CD4-positive, alpha-beta T cell treated with Interleukin-17A for 1 hour (primary cell): Measurements from ENCODE around the gene FAM217B.
"Not testable (repeated sequence)": the region's sequence is repeated elsewhere in the genome, so short reads cannot be mapped to it uniquely, and the experiment has no call there.

Source experiments
- DNase-seq: peaks from one replicate; pipeline ENCODE4 v3.0.0-alpha.2; 2020

Gene FAM217B

DNA sequence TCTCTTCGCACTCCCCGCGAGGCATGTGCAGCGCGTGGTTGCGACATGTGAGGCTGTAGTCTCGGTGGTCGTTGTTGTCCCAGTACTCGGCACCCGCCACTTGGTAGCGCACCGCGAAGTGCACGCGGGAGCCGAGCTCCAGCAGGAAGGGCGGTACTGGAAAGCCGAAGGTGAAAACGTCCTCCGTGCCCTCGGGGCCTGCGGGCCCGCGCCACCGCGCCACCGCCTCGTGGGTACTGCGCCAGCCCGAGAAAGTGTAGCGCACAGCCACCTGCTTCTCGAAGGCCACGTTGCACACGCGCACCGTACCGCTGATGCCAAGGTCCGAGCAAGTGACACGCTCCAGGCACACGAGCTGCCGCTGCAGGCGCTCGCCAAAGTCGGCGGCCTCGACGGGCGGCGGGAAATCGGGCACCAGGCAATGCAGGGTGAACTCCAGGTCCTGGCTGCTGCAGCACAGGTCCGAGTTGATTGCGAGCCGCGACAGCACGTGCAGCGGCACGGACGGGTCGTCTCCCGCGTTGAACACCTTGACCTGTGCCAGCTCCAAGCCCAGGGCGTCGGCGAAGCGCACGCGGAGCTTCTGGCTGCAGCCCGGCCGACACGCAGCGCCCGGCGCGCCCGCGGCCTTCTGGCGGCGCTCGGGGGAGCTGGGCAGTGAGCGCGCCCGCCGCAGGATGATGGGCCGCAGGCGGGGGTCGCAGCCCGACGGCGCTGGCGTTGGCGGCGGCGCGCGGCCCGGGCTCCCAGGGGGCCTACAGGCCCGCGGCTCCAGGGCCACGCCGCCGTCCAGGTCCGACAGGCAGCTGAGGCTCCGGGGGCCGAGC is 924 bp upstream of the FAM217B start:
- DNase-seq, result no peak

GRCh38 chr20:59939879-59940128 is 385 bp upstream of the FAM217B start:
- no peak for DNase-seq

DNA sequence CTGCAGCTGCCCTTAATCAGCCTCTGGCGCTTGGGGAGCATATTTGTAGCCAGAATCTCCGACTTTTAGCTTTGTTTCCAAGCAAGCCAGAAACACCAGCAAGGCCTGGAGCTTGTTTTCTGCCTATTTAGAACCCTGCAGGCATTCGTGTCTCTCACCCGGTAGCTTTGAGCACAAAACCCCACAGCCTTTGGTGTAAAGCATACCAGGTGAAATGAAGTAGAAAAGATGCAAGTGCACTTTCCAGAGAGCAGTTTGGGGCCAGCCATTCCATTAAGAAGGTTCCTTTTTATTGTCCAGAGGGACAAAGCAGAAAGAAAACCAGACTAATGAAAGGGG is 736 bp downstream of the FAM217B start:
- DNase-seq, result no peak

DNA sequence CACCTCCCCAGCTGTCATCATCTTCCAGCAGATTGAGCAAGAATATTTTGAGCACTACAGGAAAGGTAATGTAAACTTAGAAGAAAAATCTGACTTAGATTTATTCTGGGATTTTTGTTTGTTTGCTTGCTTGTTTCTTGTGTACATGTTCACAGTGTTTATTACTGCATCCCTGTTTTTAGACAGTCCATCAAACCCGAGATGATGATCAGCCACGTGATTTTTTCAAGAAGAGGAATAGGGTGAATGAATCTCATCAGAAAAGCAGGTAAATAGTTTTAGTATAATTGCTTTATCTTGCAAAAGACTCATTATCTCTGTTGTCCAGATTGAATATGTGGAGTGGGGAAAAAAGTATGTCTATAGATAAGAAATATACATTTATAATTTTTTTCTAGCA is 2.1 kb downstream of the FAM217B start:
- no peak for DNase-seq

GRCh38 chr20:59944726-59945125 is 4.5 kb downstream of the FAM217B start:
- no peak for DNase-seq

GRCh38 chr20:59945175-59945574 is 5.0 kb downstream of the FAM217B start:
- no peak for DNase-seq

DNA sequence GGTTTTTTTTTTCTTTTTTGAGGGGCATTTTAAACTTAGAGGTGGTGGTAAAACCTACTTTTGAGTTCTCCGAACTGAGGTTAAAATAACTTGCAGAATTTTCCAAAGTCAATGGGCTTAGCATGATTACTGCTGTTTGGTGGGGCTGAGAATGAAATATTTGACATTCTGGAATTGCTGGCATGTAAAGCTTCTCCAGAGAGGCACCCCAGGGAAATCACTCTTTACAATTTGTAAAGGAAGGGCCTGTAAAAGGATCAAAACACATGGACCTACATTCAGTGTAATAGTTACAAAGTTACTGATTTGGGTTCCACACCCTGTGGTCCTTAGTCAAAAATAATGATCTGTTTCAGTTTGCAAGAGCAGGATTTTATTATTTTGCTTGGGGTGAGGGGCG is 5.5 kb downstream of the FAM217B start:
- DNase-seq, result no peak

DNA sequence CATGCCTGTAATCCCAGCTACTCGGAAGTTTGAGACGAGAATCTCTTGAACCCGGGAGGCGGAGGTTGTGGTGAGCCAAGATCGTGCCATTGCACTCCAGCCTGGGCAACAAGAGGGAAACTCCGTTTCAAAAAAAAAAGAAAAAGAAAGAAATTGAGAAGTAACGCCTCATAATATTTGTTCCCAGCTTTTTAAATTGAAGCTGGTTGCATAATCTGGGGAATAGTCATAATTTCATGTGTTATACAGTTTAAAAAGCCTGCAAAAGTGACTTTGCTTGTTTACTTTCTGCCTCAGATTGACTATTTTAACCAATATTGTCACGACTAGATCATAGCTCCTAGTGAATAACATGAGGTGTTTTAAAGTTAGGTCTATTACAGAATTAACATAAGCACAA is 7.2 kb downstream of the FAM217B start:
- DNase-seq, result no peak

- no peak for DNase-seq
Measured at GRCh38 chr20:59948212-59948611, 8.0 kb downstream of the FAM217B start.

DNA sequence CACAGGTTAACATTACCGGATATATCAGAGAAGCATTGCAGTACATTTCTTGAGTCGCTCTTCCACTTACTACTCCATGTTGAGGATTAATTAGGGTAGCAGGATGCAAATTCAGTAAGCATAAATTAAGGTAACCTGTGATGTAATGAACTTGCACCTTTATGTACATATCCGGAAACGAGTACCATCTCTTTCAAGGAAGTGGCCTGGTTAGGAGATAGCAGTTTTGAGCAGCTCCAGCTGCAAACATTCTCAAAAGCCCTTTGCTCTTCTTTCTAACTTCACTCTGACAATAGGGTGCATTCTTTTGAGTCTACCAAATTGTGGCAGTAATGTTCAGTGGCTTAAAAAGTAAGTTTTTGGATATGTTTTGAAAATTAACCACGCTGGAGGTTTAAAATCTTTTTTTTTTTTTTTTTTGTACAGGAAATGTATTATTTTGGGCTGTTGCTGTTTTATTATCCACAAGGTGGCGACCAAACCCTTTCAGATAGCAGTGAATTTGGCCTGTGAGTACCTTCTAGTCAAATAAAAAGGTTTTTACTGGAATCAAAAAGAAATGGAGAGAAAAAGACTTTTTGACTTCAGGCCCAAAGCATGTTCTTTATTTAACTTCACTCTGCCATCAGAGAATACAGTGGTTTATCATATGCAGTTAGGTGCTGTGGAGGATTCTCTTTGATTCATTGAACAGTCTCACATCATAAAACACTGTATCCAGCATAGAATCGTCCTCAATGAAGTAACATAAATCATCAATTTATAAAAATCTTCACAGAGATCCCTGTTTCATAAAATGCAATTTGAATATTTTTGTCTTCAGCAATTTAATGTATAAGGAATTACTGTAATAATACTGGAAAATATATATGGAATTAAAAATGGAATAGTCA is 8.9 kb downstream of the FAM217B start:
- peak; percentile 76 for DNase-seq

DNA sequence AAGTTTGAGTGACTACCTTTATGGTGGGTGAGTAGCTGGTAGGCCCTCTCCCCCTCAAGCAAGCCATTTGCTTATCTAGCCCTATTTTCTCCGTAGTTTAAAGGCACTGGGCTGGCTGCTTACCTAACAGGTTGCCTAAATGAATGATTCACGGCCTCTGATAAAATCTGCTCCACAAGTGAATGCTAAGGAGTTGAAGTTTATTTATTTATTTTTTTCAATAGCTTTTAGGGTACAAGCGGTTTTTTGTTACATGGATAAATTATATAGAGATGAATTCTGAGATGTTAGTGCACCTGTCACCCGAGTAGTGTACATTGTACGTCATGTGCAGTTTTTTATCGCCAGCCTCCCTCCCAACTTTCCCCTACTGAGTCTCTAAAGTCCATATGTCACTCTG is 9.7 kb downstream of the FAM217B start:
- no peak for DNase-seq

GRCh38 chr20:59954718-59955117 is 14.5 kb downstream of the FAM217B start:
- DNase-seq, result no peak

DNA sequence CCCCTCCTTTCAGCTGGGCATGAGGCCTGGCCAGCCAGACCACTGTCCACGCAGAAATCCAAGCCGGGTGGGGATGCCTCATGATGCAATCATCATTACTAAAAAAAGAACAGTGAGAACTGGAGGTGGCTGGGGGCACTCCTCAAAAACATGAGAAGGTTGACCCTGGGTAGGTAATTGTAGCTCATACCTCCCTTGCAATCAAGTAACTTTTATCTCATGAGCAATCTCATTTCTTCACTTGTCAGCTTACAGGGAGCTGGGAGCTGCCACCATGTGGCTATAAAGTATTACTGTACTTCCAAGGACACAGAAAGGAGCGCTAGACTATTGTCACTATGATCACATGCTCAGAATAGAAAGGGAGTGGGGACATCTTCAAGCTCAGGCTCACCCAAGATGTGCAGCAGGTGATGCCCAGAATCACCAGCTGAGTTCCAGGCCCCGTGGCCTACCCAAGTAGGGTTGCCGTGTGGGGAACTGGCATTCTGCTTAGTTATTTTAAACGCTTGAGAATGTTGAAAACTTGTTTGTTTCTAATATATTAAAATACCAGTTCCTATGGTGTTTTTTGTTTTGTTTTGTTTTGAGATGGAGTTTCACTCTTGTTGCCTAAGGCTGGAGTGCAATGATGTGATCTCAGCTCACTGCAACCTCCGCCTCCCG is 15.1 kb downstream of the FAM217B start:
- DNase-seq, result peak; percentile 20

DNA sequence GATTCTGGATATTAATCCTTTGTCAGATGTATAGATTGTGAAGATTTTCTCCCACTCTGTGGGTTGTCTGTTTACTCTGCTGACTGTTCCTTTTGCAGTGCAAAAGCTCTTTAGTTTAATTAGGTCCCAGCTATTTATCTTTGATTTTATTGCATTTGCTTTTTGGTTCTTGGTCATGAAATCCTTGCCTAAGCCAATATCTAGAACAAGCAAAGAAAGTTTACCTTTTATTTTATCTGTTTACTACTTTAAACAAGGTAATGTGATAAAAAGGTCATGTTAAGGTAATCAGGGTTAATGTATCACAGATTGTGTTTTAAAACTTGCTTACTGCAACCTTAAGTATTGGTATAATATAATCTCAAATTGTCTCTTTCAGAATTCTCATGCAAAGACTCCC is 17.4 kb downstream of the FAM217B start:
- DNase-seq, result not testable (repeated sequence)

- DNase-seq, result no peak
Measured at GRCh38 chr20:59958123-59958522, 17.9 kb downstream of the FAM217B start, which contains the start of gene CDH26. Gene CDH26 (plus strand): TSS chr20:59958423. CDS start chr20:59958727, 304 bp downstream.

GRCh38 chr20:59958626-59959025 is 18.4 kb downstream of the FAM217B start:
- DNase-seq, result no peak

DNA sequence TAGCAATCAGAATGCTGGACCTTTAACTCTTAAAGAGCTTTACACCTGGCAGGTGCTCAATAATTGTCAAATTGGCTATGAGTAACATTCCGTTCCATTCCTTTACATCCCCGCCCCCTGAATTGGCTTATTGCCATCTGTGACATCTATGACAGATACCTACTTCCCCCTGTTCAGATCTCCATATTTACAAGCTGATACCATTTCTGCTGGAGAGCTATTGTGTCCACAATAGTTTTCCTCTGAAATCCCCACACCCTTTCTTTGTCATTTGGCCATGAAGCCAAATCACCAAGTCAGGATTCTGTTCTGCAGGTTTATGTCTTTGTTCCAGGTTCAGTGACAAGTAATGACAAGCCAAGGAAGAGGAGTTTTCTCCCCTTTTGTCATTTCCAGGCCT is 21.2 kb downstream of the FAM217B start:
- DNase-seq, result no peak

- DNase-seq, result no peak
Measured at GRCh38 chr20:59962155-59962554, 22.0 kb downstream of the FAM217B start.

GRCh38 chr20:59966428-59966827 is 26.2 kb downstream of the FAM217B start:
- DNase-seq, result no peak

DNA sequence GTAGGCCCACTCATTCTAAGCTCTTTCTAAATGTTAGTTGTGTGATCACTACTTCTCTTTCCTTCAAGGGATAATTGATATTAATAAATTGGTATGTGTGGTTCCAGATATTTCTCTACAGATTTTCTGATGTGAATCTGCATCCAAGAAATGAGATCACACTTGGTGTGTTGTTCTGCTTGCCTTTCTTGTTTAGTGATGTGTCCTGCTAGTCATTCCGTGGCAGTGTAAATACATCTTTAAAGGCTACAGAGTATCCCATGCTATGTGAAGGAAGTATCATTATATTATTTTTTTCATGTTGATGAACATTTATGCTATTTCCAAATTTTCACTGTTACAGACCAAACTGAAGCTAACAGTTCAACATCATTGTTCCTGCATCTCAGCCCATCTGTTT is 31.2 kb downstream of the FAM217B start:
- DNase-seq, result no peak

GRCh38 chr20:59972037-59972801 is 32.0 kb downstream of the FAM217B start:
- DNase-seq, result no peak

DNA sequence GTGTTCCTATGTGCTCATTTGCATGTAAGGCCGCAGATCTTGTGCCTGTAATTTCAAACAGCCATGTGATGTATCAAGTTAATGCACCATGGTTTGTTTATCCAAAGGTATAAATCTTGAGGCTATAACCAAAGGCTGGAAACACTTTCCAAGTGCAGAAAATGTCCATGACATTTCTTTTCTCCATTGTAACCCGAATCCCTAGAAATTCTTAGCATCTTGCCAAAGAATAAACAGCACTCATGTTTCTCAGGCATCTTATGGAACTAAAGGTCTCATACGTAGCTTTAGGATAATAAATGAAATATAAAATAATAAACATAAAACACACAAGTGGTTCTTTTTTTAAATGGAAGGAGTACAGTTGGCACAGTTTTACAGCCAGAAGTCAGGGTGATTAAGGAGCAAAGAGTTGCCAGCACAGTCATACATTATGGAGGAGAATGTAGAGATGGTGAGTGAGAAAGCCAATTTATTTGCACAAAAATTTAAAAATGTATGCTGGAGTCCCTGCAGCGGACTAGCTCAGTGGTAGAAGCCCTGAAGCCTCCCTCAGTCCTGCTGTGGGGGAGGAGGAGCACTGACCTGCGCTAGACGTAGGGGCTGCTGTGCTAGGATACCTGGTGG is 36.1 kb downstream of the FAM217B start:
- DNase-seq, result no peak

- no peak for DNase-seq
Measured at GRCh38 chr20:59977086-59977485, 36.9 kb downstream of the FAM217B start.
